Glutamatergic neuron (in vitro differentiated cells): ENCODE data around the gene SIGLEC9. TPM values are rescaled to one million over a fixed set of nuclear protein-coding genes. Genes with fewer than 3 reads are reported as not detected.

Experiments used
- DNase-seq: peaks from one replicate; pipeline ENCODE4 v3.0.0; 2022
- H3K27ac Mint-ChIP-seq: one replicate; pipeline ENCODE4 v1.8.0; 2020; ENCODE audit warnings: mild to moderate bottlenecking, mixed read lengths, inconsistent platforms; ENCODE audit not compliant: unreplicated experiment
- H3K27me3 Mint-ChIP-seq: one replicate; pipeline ENCODE4 v1.8.0; 2020; ENCODE audit warnings: mild to moderate bottlenecking, moderate library complexity, mixed read lengths, inconsistent platforms; ENCODE audit not compliant: unreplicated experiment
- H3K36me3 Mint-ChIP-seq: one replicate; pipeline ENCODE4 v1.8.0; 2020; ENCODE audit warnings: mild to moderate bottlenecking, mixed read lengths, inconsistent platforms; ENCODE audit not compliant: unreplicated experiment
- H3K4me1 Mint-ChIP-seq: one replicate; pipeline ENCODE4 v1.8.0; 2020; ENCODE audit warnings: mild to moderate bottlenecking, low read depth, mixed read lengths, inconsistent platforms; ENCODE audit not compliant: unreplicated experiment
- H3K4me3 Mint-ChIP-seq: one replicate; pipeline ENCODE4 v1.8.0; 2020; ENCODE audit warnings: mild to moderate bottlenecking, mixed read lengths, inconsistent platforms; ENCODE audit not compliant: unreplicated experiment
- H3K9me3 Mint-ChIP-seq: one replicate; pipeline ENCODE4 v1.8.0; 2020; ENCODE audit warnings: mild to moderate bottlenecking, moderate library complexity, mixed read lengths, inconsistent platforms; ENCODE audit not compliant: unreplicated experiment
- CTCF ChIP-seq: fragments of 200-600 bp; sonication (generic); IDR thresholded peaks from one replicate; pipeline ENCODE4 v1.5.0; 2021; ENCODE audit not compliant: partially characterized antibody, unreplicated experiment
- total RNA-seq: library from RNA; stranded (reverse); fragmentation: NEBNext Ultra II Directional; extraction: Animal tissue kit (Norgen Biotek cat#: 25700); gene quantifications from one replicate; pipeline ENCODE4 v1.2.1, GENCODE V29; 2021; ENCODE audit not compliant: unreplicated experiment

Gene SIGLEC9
- total RNA-seq, 1 donor from 2014 or later: not detected

- H3K27me3 Mint-ChIP-seq: peaks cover 6% of the 10 kb centered on the region
- peaks cover 5% of the 10 kb centered on the region for H3K36me3 Mint-ChIP-seq
- no peak overlapping the region for H3K27ac Mint-ChIP-seq
- peaks cover 3% of the 10 kb centered on the region for H3K9me3 Mint-ChIP-seq
- H3K4me3 Mint-ChIP-seq: no peak overlapping the region
- peaks cover 7% of the 10 kb centered on the region for H3K4me1 Mint-ChIP-seq
- DNase-seq: no peak
- no peak for TF ChIP-seq CTCF
Observed at GRCh38 chr19:51137792-51138425, 13.2 kb downstream of the SIGLEC9 start.

- Mint-ChIP-seq H3K4me1 (peaks cover 7% of the 10 kb centered on the region), H3K36me3 (peaks cover 5% of the 10 kb centered on the region), H3K27ac (no peak overlapping the region), H3K9me3 (peaks cover 3% of the 10 kb centered on the region), H3K27me3 (peaks cover 6% of the 10 kb centered on the region), H3K4me3 (no peak overlapping the region)
- TF ChIP-seq CTCF: no peak
- no peak for DNase-seq
Observed at GRCh38 chr19:51138549-51138979, 13.9 kb downstream of the SIGLEC9 start.

- H3K36me3 Mint-ChIP-seq: peaks cover 5% of the 10 kb centered on the region
- peaks cover 7% of the 10 kb centered on the region for H3K4me1 Mint-ChIP-seq
- H3K9me3 Mint-ChIP-seq: peaks cover 3% of the 10 kb centered on the region
- no peak for DNase-seq
- TF ChIP-seq CTCF: no peak
- no peak overlapping the region for H3K4me3 Mint-ChIP-seq
- no peak overlapping the region for H3K27ac Mint-ChIP-seq
- H3K27me3 Mint-ChIP-seq: peaks cover 6% of the 10 kb centered on the region
Observed at GRCh38 chr19:51139299-51140014, 14.8 kb downstream of the SIGLEC9 start.

- H3K4me1 Mint-ChIP-seq: peaks cover 7% of the 10 kb centered on the region
- no peak overlapping the region for H3K4me3 Mint-ChIP-seq
- peaks cover 6% of the 10 kb centered on the region for H3K27me3 Mint-ChIP-seq
- H3K36me3 Mint-ChIP-seq: peaks cover 5% of the 10 kb centered on the region
- no peak overlapping the region for H3K27ac Mint-ChIP-seq
- no peak for TF ChIP-seq CTCF
- DNase-seq: no peak
- H3K9me3 Mint-ChIP-seq: peaks cover 5% of the 10 kb centered on the region
Observed at GRCh38 chr19:51140441-51140840, 15.7 kb downstream of the SIGLEC9 start.

- no peak for DNase-seq
- H3K27ac Mint-ChIP-seq: no peak overlapping the region
- no peak for TF ChIP-seq CTCF
- peaks cover 5% of the 10 kb centered on the region for H3K9me3 Mint-ChIP-seq
- peaks cover 6% of the 10 kb centered on the region for H3K27me3 Mint-ChIP-seq
- H3K4me1 Mint-ChIP-seq: peaks cover 7% of the 10 kb centered on the region
- H3K4me3 Mint-ChIP-seq: no peak overlapping the region
- H3K36me3 Mint-ChIP-seq: peaks cover 5% of the 10 kb centered on the region
Observed at GRCh38 chr19:51141181-51141580, 16.5 kb downstream of the SIGLEC9 start.
